ENCODE measurements around the gene RNF44.
"Not testable (repeated sequence)": the region's sequence is repeated elsewhere in the genome, so short reads cannot be mapped to it uniquely, and the experiment has no call there.

Gene RNF44

GRCh38 chr5:176519810-176520720, 17.1 kb downstream of the RNF44 start:
- no peak for DNase-seq (ENCODE audit: low read depth)

DNA sequence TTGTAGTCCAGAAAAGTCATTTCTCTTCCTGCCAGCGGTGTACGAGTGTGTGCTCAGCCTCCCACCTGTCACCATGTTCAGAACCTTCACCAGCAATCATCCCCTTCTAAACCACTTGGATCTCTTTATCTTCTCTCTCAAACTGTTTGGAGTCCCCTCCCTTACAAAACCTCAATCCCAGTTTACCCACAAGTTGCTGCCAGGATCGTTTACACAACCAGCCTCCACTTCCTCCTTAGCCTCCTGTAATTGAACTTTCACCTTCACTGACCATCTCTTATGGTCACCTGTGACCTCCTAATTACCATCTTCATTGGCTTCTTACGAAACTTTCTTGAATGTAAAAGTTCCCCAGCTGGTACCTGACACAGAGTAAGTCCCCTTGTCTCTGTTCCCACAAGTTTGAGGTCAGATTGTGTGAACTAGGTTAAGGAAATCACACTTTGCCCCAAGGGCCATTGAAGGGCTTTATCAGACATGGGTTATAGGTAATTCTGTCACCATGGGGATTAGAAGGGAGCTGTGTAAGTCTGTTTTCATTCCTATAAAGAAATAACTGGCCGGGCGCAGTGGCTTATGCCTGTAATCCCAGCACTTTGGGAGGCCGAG, 20.0 kb downstream of the RNF44 start:
- DNase-seq (ENCODE audit: low read depth) = no peak

DNA sequence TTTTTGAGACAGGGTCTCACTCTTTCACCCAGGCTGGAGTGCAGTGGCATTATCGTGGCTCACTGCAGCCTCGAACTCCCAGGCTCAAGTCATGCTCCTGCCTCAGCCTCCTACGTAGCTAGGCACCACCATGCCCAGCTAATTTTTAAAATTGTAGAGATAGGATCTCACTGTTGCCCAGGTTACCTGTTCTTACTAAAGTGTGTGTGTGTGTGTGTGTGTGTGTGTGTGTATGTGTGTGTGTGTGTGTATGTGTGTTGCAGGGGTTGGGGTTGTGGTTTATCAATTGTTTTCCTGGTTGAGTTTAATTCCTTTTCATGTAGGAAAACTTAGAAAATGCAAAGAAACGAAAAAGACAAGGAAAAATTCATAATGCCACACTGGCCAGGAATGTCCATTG, 21.8 kb downstream of the RNF44 start:
- DNase-seq (ENCODE audit: low read depth) = no peak

DNA sequence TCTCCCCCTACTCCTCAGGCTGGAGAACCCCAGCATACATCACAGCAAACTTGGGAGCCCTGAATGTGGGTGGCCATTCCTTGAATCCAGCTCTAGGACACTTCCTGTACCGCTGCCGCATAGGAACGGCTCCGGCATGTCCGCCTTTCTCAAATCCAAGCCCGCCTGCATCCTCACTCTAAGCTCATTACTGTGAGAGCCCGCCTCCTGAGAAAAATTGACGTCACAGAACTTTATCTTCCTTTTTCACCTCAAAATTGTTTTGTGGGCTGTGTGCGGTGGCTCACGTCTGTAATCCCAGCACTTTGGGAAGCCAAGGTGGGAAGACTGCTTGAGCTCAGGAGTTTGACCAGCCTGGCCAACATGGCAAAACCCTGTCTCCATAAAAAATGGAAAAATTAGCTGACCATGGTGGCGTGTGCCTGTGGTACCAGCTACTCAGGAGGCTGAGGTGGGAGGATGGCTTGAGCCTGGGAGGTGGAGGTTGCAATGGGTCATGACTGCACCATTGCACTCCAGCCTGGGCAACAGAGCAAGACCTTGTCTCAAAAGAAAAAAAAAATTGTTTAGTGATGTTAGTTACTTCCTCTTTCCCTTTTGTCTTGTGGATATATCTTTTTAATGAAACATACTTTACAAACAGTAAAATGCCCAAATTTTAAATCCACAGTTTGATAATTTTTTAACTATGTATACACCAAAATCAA, 22.8 kb downstream of the RNF44 start:
- no peak for DNase-seq (ENCODE audit: low read depth)

DNA sequence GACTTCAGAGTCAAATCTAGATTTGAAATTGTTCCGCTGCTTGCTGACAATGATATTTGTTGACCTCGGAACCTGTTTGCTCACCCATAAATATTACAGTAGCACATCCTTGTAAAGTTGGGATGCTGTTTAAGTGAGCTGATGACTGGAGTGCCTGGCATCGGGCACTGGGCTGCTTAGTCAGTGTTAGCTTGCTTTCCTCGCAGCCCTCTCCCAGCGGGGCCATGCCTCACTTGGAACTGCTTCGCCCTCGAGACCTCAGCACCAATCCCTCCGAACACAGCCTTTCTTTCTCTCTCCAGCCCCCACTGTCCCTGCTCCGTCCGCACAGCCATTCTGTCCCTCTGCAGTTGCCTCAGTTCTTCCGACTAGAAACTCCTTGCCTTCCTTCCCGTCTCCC, 23.4 kb downstream of the RNF44 start:
- no peak for DNase-seq (ENCODE audit: low read depth)

GRCh38 chr5:176508603-176509002, 28.6 kb downstream of the RNF44 start:
- DNase-seq (ENCODE audit: low read depth) = no peak

GRCh38 chr5:176507911-176508310, 29.3 kb downstream of the RNF44 start:
- DNase-seq (ENCODE audit: low read depth) = no peak

DNA sequence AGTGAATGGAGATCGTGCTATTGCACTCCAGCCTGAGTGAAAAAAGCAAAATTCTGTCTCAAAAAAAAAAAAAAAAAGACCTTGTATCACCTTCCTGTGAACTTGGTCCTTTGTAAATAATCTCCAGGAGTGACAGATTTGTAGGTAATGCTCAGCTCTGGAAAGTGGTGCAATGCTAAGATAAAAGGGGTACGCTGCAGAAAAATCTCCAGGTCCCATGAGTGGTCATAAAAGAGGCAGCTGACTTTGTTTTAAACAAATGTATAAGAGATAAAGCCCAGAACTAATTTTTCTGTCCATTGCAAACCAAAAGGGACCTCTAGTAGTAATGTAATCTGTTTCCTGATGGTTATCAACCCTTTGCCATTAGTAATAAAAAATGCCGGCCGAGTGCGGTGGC, 33.7 kb downstream of the RNF44 start:
- DNase-seq (ENCODE audit: low read depth) = no peak

- DNase-seq (ENCODE audit: low read depth) = peak; percentile 89
These were observed 35.9 kb downstream of the RNF44 start for GRCh38 chr5:176501333-176501732.

GRCh38 chr5:176500511-176500910, 36.7 kb downstream of the RNF44 start:
- DNase-seq (ENCODE audit: low read depth) = peak; percentile 74

DNA sequence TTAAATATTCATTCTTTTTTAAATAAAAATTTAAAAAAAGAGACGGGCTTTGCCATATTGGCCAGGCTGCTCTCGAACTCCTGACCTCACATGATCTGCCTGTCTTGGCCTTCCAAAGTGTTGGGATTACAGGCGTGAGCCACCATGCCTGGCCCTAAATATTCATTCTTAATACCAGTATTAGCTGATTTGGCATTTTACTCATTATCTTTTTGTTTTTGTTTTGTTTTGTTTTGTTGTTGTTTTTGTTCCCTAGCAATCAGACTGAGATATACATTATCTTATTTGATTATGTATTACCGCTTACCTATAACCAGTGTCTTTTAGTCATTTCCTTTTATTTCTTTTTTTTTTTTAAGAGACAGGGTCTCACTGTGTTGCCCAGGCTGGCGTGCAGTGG, 37.9 kb downstream of the RNF44 start:
- DNase-seq (ENCODE audit: low read depth) = no peak

DNA sequence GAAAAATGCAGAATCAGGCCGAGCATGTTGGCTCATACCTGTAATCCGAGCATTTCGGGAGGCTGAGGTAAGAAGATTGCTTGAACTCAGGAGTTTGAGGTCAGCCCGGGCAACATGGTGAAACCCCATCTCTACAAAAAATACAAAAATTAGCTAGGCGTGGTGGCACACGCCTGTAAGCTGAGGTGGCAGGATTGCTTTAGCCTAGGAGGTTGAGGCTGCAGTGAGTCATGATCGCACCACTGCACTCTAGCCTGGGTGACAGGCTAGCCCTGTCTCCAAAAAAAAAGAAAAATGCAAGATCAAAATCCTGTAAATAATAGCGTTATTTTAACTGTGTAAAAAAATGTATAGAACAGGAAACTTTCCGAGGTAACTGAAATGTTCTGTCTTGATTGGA, 39.4 kb downstream of the RNF44 start:
- peak; percentile 15 for DNase-seq (ENCODE audit: low read depth)

GRCh38 chr5:176492431-176492830, 44.8 kb downstream of the RNF44 start:
- no peak for DNase-seq (ENCODE audit: low read depth)

DNA sequence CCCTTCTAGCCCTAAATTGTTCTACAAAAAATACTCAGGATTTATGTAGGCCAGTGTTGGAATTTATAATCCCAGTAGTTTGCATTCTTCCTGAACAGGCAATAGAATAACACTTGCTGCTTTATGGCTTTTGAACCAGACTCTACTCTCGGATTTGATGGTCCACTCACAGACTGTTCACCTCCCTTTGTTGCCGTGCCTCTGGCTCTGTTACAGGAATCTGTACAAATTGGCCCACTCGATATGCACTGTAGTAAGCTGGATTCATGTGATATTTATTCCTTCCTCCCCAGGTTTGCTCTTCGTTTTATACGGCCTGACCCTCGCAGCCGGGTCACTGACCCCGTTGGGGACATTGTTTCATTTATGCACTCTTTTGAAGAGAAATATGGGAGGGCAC, 45.3 kb downstream of the RNF44 start:
- DNase-seq (ENCODE audit: low read depth) = no peak

- no peak for DNase-seq (ENCODE audit: low read depth)
These were observed 46.1 kb downstream of the RNF44 start for GRCh38 chr5:176491101-176491502.

GRCh38 chr5:176490301-176490700, 46.9 kb downstream of the RNF44 start:
- no peak for DNase-seq (ENCODE audit: low read depth)

DNA sequence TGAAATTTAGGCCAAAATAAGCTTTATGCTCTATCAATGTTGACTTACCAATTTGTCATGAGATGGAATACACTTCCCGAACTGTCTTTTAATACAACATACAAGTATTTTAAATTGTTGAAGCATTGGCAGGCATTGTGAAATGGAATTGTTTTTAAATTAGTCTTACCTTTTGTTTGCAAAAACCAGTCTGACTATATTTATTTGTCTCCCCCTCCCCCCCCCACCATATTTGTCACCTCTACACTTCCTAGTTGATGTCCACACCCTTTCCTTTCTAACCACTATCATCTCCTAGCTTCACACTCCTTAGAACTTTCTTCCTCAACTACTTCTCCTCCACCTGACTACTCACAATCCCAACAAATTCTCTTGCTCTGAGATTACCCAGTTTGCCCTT, 48.1 kb downstream of the RNF44 start:
- no peak for DNase-seq (ENCODE audit: low read depth)

- DNase-seq (ENCODE audit: low read depth) = not testable (repeated sequence)
These were observed 50.0 kb downstream of the RNF44 start for GRCh38 chr5:176487160-176487559.

GRCh38 chr5:176486189-176486757, 50.9 kb downstream of the RNF44 start:
- DNase-seq (ENCODE audit: low read depth) = no peak

DNA sequence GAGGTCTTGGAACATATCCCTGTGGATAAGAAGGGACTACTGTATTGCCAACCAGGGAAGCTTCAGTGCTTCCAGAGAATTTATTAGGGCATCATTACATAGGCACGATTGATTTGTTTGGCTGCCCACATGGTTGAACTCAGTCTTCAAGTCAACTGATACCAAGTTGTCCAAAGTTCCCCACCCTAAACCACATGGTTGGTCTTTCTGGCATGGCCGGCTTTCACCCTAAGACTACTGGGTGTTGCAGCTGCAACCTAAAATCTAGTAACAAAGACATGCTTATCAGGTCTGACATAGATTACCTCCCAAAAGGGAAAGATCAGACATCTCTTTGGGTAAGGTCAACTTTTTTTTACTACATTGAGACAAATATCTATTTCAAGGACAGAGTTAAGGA, 52.0 kb downstream of the RNF44 start:
- no peak for DNase-seq (ENCODE audit: low read depth)

DNA sequence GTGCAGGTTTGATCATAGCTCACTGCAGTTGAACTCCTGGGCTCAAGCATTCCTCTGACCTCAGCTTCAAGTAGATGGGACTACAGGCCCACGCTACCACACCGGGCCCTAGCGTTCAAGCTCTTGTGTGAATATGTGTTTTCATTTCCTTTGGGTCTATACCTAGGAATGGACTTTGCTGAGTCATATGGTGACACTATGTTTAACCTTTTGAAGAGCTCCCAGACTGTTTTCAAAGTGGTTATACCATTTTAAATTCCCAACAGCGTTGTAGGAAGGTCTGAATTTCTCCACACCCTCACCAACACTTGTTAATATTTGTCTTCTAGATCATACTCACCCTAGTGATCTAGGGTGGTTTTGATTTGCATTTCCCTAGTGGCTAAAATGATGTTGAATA, 55.5 kb downstream of the RNF44 start:
- no peak for DNase-seq (ENCODE audit: low read depth)

All from fibroblast of gingiva (primary cell).